GM21723 (cell line): ENCODE results near the gene PTPRK.
"Not testable (repeated sequence)": the region's sequence is repeated elsewhere in the genome, so short reads cannot be mapped to it uniquely, and the experiment has no call there.

Experiments used
- ATAC-seq: cut with Tn5 transposase; IDR thresholded peaks from one replicate; pipeline ENCODE4 v1.9.1; 2021; ENCODE audit warnings: mild to moderate bottlenecking, moderate library complexity; ENCODE audit not compliant: unreplicated experiment

The PTPRK gene

DNA sequence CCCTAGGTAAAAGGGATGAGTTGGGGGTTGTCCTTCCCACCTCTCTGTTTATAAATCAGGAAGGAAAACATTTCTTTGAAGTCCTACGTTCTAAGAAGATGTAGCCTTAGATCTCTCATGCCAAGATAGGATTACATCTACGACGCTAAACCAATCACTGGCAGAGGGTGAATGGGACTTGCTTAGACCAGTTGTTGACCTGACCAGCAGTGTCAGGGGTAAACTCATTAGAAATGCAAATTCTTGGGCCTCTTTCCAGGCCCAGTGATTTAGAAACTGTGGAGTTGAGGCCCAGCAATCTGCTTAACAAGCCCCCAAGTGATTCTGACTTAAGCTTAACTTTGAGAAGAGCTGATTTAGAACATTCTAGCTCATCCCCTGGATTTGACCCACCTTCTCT, 472.4 kb downstream of the PTPRK start:
- ATAC-seq, result no peak

DNA sequence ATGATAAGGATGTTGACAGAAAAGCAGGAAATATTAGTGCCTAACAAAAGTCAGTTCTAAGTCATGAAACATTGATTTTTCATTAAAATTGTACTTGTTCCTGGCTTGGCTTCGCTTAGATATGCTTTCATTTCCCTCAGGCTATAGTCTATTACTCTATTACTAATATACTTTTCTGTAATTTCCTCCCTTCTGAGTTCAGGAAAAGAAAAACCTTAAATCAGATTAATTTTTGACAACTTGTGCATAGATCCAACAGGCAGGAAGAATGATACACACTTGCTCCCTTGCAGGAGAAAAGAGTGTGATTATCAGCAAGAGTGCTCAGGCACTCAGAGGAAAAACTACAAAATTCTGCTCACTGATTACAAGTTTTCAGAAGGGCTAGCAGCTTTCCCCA, 474.4 kb downstream of the PTPRK start:
- ATAC-seq, result no peak

DNA sequence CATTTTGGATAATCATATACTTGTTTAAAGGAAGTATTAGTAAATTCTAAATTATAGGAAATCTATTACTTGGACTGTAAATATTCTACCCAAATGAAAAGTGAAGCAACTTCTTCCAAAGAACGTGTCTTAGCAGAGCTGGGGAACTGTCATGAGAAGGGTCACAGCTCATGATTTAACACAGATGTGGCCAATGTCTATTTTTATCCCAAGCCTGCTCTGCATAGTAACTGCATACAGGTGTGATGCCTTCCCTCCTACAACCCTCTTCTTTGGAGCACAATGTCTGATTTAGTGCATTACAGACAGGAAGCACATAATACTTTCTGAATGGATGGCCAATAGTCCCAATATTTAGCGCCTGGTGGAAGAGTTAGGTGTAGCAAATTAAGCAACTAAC, 480.9 kb downstream of the PTPRK start:
- ATAC-seq, result no peak

DNA sequence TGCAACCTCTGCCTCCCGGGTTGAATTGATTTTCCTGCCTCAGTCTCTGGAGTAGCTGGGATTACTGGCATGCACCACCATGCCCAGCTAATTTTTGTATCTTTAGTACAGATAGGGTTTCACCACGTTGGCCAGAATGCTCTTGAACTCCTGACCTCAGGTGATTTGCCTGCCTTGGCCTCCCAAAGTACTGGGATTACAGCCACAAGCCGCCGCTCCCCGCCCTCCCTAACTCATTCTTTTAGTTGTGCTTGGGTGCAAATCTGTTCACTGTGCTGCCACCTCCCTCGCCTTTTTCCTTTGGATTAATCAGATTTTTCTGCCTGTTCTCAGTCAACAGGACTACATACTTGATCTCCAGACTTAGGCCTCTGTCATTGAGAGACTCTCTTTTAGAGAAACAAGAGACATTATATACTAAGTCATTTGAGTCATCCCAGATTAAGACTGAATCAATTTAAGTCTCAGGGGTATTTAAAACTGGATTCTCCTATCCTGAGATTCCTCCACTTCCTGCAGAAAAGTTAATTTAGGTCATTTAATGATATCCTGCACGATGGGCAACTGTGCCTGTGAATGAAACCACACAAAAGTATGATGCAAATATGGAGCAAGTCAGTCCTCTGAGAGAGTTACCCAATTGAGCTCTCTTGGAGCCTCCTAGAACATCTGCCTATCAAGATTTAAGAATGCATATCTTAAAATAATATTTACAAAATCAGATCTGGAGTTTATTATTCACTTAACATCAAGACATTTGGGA, 483.4 kb downstream of the PTPRK start:
- ATAC-seq, result no peak

DNA sequence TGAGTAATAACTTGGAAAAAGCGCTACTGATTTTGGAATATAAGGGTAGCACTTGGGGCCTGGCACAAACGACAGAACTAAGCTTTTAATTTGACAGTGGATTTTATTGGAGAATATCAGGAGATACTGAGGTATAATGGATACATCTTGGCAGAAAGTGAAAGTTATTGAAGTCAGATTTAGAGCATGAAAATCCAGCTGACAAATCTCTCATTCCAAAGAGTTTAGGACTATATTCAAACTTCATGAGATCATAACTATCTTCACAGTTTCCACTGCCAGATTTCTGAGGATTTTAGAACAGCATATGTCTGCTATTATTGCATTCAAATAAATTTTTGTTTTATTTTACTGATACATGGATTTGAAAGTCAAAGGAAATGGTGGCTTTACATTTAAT, 487.2 kb downstream of the PTPRK start:
- no peak for ATAC-seq

DNA sequence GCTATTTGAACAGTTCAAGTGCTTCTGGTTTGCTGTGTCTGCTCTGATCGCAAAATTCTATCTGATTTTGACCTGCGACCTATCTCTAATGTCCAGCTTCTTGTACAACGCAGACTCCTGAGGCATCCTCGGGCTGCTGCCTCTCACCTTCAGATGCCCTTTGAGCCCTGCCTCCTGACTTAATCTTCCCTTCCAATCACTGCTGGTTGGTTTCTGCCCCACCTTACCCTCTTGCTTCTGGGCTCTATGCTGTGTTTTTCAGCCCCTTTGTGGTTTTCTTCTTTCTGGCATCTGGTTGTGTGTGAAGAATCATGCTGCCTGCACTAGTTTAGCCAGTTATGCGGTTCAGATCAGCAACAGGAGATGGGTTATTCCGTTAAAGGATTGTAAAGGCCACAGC, 488.4 kb downstream of the PTPRK start:
- no peak for ATAC-seq

DNA sequence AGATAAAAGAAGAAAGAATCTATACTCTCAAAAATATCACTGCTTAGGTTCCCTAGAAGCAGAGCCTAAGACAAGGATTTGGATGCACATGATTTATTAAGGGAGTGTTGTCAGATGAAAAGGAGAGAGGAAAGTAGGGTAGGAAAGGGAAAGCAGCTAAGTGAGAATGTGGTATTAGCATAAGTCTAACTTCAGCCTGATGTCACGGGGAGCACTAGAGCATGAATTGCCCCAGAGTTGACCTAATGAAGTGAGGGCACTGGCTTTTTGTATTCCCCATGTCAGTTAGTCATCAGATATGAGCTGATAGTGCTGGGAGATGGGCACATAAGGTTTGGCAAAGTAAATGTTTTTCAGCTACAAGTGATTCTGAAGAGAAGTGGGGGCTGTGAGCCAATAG, 490.6 kb downstream of the PTPRK start:
- no peak for ATAC-seq

DNA sequence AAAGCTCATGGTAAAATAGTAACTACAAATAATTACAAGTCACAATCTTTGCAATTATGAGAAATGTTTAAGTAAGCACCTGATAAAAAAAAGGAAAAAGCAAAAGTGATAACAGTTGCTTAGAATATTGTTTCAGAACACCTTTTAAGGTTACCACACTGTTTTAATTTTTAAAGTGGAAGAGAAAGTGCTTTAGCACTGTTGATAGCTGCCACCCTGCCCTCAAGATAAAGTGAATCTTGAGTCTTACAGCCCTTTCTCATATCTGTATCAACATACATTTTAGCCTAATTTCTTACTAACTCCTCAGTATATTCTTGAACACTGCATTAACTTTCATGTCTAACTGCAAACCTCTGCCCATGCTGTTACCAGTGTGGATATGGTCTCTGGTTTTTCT, 492.2 kb downstream of the PTPRK start:
- ATAC-seq, result no peak

DNA sequence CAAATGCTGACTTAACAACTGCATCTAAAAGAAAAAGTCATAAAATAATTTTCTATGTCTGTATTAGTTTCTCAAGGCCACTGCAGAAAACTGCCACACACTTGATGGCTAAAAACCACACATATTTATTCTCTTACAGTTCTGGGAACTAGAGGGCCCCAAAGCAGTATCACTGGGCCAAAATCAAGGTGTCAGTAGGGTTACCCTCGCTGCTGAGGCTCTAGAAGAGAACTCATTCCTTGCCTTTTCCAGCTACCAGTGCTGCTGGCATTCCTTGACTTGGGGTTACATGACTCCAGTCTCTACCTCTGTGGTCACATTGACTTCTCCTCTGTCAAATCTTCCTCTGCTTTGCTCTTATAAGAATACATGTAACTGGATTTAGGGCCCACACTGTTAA, 494.9 kb downstream of the PTPRK start:
- ATAC-seq, result no peak

DNA sequence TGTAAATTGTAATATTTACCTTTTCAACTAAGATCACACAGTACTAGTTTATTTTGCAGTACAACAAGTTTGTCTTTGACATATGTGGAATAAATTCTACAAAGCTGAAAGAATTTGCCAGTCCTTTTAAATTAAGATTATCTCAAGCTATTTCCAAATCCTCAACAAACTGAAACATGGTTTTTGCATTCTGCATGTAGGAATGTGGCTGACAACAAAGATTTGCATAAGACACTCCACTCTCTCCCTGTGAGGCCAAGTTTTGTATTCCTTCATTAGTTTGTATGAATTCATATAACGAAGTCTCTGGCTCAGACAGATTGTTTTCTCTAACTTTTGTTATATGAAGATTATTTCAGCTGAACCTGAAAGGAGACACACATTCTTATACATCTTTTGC, 495.4 kb downstream of the PTPRK start:
- ATAC-seq, result no peak

DNA sequence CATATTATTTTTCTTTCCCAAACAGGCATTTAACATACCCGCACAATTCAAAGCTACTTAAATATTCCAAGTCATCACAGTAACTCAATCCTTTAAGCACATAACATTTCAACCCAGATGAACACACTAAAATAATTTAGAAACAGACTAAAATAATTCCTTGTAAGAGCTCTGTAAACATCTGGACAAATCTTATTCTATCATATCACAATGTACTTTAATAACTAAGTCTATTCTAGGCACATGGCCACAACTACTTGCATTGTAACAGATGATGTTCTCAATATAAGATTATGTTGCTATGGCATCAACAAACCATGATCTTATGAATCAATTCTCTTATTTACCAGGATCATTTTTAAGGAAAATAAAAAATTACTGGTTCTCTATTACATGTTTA, 496.4 kb downstream of the PTPRK start:
- ATAC-seq, result no peak

DNA sequence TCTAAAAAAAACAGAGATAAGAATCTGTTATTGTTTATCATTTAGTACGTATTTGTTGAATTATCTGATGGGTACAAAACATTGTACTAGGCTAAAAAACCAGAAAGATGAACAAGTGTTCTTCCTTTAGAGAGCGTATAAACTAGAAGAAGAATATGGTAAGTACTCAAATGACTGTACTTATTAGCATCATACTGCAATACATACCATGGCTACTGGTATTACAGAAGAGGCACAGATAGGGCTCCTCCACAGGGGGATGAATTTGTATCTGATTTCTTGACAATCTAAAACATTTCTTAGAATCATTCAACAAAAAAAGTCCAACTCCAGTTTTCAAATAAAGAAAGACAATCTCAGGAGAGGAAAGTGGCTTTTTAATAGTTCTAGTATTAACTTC, 501.6 kb downstream of the PTPRK start:
- no peak for ATAC-seq

DNA sequence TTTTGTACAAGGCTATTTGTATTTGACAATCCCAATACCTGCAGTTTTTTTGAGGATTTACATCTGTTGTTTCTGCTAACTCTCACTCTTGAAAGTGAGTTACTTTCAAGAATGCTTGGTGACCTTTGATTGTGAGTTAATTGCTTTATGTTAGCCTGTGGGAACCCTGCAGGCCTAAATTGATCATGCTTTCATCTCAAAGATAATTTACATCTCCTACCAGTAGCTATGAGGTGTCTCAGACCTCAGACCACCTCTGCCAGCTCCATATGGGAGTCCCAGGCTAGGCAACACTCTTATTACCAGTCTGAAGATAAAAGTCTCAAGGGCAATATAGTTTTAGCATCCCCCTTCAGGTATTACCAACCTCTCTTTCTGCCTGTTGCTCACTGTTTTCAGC, 503.1 kb downstream of the PTPRK start:
- no peak for ATAC-seq

DNA sequence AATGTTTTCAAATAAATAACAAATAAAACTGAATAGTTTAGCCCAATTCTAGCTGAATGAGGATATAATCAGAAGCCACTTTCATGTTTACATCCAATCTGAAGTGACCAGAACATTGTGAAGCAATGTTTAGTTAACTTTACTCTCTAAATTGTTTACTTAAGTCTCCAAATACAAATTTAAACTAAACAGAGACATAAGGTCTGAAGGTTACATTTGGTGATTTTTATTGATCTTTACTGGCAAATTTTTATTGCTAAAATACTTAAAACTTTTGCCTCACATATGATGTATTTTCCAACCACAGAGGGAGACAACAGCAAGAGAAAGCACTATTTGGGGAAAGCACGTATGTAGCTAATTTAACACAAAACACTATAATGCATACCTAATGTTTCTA, 512.7 kb downstream of the PTPRK start:
- ATAC-seq, result no peak

DNA sequence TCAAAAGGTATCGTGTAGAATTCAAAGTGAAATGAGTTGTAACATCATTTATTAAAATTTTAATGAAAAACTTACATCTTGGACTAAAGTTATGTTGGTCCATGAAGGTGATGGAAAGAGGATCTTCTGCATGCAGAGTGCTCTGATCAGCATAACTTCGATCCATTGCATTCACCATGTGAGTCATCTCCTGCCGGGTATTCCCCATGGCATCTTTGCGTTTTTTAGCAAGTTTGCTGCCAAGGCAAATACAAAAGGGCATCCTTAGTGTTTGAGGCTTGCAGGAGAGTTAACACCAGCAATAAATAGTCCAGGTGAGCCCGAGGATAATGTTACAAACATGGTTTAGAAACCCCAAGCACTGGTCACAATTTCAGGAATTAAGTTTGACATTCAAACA, 515.4 kb downstream of the PTPRK start:
- no peak for ATAC-seq

DNA sequence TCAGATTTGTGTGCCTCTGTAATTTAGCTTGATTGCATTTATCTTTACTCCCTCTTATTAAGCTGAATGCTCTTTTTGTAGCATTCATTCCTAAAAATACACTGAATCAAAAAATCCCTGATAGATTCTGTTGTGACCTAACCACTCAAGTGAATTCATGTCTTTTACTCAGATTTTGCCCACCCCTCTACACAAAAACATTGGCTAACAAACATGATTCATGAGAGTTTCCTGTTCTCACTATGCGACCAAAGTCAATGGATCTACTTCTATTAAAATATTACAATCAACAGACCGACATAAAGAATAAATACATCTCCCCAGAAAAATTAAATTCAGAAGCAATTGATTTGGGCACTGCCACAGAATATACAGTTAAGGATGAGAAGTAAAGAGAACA, 520.0 kb downstream of the PTPRK start:
- ATAC-seq, result no peak

DNA sequence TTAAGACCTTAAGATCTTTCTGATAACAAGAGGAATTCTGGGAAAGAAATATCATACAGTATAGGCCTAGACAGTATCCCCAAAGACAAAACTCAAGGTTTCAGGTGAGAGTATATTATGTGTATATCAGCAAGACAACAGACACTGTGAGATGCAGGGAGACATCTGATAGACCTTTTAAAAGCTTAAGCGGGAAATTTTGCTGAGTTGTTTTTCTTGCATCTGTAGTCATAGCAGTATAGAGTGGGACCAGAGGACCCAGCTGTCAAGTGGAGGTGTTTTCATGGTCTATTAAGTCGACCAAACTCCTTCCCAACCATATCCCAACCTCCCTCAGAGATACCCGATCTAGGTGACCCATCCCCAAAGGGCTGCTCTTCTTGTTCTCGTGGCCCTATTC, 521.4 kb downstream of the PTPRK start:
- no peak for ATAC-seq

DNA sequence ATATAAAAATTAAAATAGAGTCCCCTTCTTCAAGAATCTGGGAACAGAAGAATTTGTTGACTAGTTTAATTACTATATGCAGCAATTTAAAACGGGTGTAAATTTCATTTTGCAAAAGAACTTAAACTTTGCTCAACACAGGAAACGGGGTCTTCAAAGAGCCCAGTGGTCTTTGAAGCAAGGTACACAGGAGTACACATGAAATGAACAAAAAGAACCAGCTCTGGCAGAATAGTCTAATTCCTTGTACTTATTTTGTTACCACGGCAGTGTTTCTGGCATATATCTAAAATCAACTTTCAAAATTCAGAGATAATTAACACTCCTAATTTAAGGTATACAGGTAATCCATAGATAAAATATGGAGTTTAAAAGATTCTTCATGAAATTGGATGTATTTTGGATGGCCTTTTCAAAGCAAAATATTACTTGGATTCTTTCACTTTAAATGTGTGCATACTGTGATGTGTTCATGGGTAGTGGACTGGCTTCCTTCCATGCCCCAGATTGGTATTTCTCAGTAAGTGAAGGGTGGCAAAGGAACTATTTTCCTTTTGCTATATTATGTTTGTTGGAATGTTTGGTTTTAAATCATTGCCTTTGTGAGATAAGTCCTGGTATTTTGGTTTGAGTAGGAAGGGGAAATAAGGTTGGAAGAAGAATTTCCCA, 522.8 kb downstream of the PTPRK start:
- ATAC-seq, result no peak

DNA sequence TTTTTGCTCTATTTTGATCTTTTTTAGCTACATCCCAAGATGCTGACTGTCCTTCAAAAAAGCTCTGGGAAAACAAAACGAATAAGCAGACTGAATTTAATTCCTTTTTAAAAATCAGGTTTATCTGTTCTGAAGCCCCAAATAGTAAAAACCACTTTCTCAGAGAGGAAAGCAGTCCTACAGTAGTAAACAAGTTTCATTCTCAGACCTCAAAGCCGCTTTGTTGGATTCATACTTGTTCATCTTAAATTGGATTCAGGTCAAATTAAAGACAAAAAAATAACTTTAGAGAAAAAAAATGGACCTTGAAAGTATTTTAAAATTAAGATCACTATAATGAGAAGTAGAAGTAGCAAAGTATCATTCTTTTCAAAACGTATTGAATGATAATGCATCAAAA, 523.5 kb downstream of the PTPRK start:
- ATAC-seq, result no peak

DNA sequence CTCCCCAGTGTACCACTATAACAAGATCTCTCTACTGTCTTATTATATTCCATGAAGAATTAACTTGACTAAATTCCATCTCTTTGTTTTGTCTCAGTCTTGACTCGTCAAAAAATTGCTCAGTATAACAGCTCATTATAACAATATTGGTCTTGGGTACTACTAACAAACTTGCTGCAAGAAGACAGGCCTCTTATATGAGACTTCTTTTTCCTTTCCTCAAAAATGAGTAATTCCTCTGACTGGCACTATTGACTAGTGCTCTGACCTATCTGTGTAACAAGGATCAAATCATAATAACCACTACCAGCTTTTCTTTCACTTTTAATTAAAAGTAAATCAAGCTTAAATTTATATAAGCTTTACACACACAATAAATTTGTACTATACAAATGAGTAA, 528.3 kb downstream of the PTPRK start:
- no peak for ATAC-seq

DNA sequence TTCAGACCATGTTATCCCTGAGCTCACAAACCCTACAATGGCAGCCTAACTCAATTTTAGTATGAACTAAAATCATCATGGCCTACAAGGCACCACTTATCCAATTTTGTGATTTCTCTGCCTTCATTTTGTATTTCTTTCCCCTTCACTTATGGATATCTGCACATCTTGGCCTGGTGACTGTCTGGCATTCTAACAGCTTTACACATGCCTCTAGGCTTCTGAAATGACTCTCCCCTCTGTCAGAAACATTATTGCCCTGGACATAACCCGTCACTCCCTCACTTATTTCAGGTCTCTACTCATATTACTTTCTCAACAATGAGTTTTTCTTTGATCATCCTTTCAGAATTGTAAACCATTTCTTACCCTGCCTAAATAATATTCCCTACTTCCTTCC, 530.3 kb downstream of the PTPRK start:
- no peak for ATAC-seq

DNA sequence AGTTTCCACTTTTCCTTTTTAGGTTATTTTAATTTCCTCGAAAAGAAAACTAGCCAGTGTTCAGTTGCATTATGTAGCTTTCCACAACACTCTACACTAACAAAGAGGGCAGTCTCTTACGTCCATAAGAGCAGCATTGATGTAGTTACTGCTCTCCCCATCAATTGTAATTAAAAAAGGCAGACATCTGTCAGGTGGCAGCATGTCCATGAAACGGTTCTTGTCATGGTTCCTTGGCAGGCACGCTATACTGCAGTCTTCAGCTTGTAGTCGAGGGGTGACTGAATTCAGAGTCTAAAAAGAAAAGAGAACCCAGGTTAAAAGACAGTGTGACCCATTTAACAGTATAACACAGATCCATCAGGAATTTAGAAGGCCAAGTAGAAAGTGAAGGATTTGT, 539.4 kb downstream of the PTPRK start:
- no peak for ATAC-seq

DNA sequence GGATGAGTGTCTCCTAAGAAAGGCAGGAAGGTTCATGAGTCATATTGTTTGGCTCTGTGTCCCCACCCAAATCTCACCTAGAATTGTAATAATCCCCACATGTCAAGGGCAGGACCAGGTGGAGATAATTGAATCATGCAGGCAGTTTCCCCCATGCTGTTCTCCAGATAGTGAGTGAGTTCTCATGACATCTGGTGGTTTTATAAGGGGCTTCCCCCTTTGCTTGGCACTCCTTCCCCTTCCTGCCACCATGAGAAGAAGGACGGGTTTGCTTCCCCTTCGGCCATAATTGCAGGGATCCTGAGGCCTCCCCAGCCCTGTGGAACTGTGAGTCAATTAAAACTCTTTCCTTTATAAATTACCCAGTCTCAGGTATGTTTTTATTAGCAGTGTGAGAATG, 542.2 kb downstream of the PTPRK start:
- not testable (repeated sequence) for ATAC-seq
